ENCODE data around the gene EEA1. TPM values are rescaled to one million over a fixed set of nuclear protein-coding genes. Genes with fewer than 3 reads are reported as not detected.

The EEA1 gene
- total RNA-seq, 6 experiments from 2014 or later, result 8.9 to 20.3 (median 16.3) TPM

GRCh38 chr12:92733661-92734060 is 195.4 kb downstream of the EEA1 start:
- DNase-seq, result no peak
- 93% methylated on average over 2 of the region's 3 CpGs for whole genome bisulfite sequencing (ENCODE audit: insufficient coverage, low coverage, low lambda C conversion rate, missing lambda C conversion rate)
- ATAC-seq, result no peak

GRCh38 chr12:92733181-92733580 is 195.9 kb downstream of the EEA1 start:
- intact Hi-C loops (cut with DNase I), result no loop called here
- peaks cover 0 to 6% (median 0%) of the 10 kb centered on the region in 4 donors for H3K4me1 ChIP-seq
- no peak overlapping the region for H3K27ac ChIP-seq
- 78% methylated on average over 6 of the region's 6 CpGs for WGBS (ENCODE audit: insufficient coverage, low coverage, low lambda C conversion rate, missing lambda C conversion rate)
- H3K36me3 ChIP-seq, result no peaks in the 10 kb centered on the region
- no peaks in the 10 kb centered on the region for H3K27me3 ChIP-seq
- H3K9me3 ChIP-seq, result no peaks in the 10 kb centered on the region
- TF ChIP-seq POLR2A (IDR thresholded peaks at IDR 0.05) (no peak), CTCF (IDR thresholded peaks at IDR 0.05) (no peak)
- no peak overlapping the region for H3K4me3 ChIP-seq
- DNase-seq, result no peak
- ATAC-seq, result no peak

More at GRCh38 chr12:92733661-92734060, 195.4 kb downstream of the EEA1 start:
- TF ChIP-seq POLR2A (IDR thresholded peaks at IDR 0.05) (no peak), CTCF (IDR thresholded peaks at IDR 0.05) (no peak)
- Histone ChIP-seq H3K9me3 (no peaks in the 10 kb centered on the region), H3K27me3 (no peaks in the 10 kb centered on the region), H3K27ac (no peak overlapping the region), H3K36me3 (no peaks in the 10 kb centered on the region), H3K4me1 (peaks cover 0 to 6% (median 0%) of the 10 kb centered on the region in 4 donors), H3K4me3 (no peak overlapping the region)
- intact Hi-C loops (cut with DNase I), result no loop called here

GRCh38 chr12:92732716-92733115 is 196.4 kb downstream of the EEA1 start:
- peaks cover 0 to 6% (median 0%) of the 10 kb centered on the region in 4 donors for H3K4me1 ChIP-seq
- TF ChIP-seq POLR2A (IDR thresholded peaks at IDR 0.05), result no peak
- TF ChIP-seq CTCF (IDR thresholded peaks at IDR 0.05), result no peak
- H3K36me3 ChIP-seq, result no peaks in the 10 kb centered on the region
- no peak overlapping the region for H3K27ac ChIP-seq
- intact Hi-C loops (cut with DNase I), result no loop called here
- no peaks in the 10 kb centered on the region for H3K9me3 ChIP-seq
- DNase-seq (no peak), ATAC-seq (no peak)
- no peak overlapping the region for H3K4me3 ChIP-seq
- whole genome bisulfite sequencing (ENCODE audit: insufficient coverage, low coverage, low lambda C conversion rate, missing lambda C conversion rate), result 80% methylated on average over 4 of the region's 6 CpGs
- H3K27me3 ChIP-seq, result no peaks in the 10 kb centered on the region

GRCh38 chr12:92732216-92732615 is 196.9 kb downstream of the EEA1 start:
- ATAC-seq (no peak), DNase-seq (no peak)
- H3K4me1 ChIP-seq, result peaks cover 0 to 6% (median 0%) of the 10 kb centered on the region in 4 donors
- intact Hi-C loops (cut with DNase I), result no loop called here
- no peaks in the 10 kb centered on the region for H3K9me3 ChIP-seq
- TF ChIP-seq CTCF (IDR thresholded peaks at IDR 0.05), result no peak
- TF ChIP-seq POLR2A (IDR thresholded peaks at IDR 0.05), result no peak
- H3K36me3 ChIP-seq, result no peaks in the 10 kb centered on the region
- no peak overlapping the region for H3K4me3 ChIP-seq
- H3K27me3 ChIP-seq, result no peaks in the 10 kb centered on the region
- WGBS (ENCODE audit: insufficient coverage, low coverage, low lambda C conversion rate, missing lambda C conversion rate), result 94% methylated on average over 5 of the region's 5 CpGs
- H3K27ac ChIP-seq, result no peak overlapping the region

GRCh38 chr12:92730758-92731157 is 198.3 kb downstream of the EEA1 start:
- H3K4me1 ChIP-seq, result peaks cover 0 to 6% (median 0%) of the 10 kb centered on the region in 4 donors
- intact Hi-C loops (cut with DNase I), result no loop called here
- no peak overlapping the region for H3K4me3 ChIP-seq
- H3K9me3 ChIP-seq, result no peaks in the 10 kb centered on the region
- 73% methylated on average over 4 of the region's 5 CpGs for WGBS (ENCODE audit: insufficient coverage, low coverage, low lambda C conversion rate, missing lambda C conversion rate)
- DNase-seq (no peak), ATAC-seq (no peak)
- no peak for TF ChIP-seq CTCF (IDR thresholded peaks at IDR 0.05)
- TF ChIP-seq POLR2A (IDR thresholded peaks at IDR 0.05), result no peak
- H3K27me3 ChIP-seq, result no peaks in the 10 kb centered on the region
- H3K27ac ChIP-seq, result no peak overlapping the region
- no peaks in the 10 kb centered on the region for H3K36me3 ChIP-seq

All from right lobe of liver (tissue), 6 donors.